Endothelial cell of umbilical vein (primary cell): ENCODE results near the gene KLHL1. TPM values are rescaled to one million over a fixed set of nuclear protein-coding genes. Genes with fewer than 3 reads are reported as not detected.

Experiments used
- BruUV-seq: library from RNA; stranded (reverse); fragments of 400-500 nt; replicated peaks from 2 replicates; lab custom pipeline; 2021; lab: Mats Ljungman, UMichigan
- CTCF ChIA-PET: fragments of 300-600, 350-600 bp; sonication (Branson Sonifier 250); formaldehyde crosslinking; loops from one replicate; lab custom pipeline; 2021; ENCODE audit warnings: antibody characterized with exemption, inconsistent platforms; lab: Charles Lee
- POLR2A ChIA-PET: fragments of 300-600, 350-600 bp; sonication (Branson Sonifier 250); formaldehyde crosslinking; loops from one replicate; lab custom pipeline; 2021; ENCODE audit warnings: antibody characterized with exemption, inconsistent platforms; lab: Charles Lee
- DNase-seq: peaks from one replicate; pipeline ENCODE4 v3.0.0-alpha.2; 2011; ENCODE audit warnings: low read depth, low spot score
- FAIRE-seq: peaks from 2 replicates; lab custom pipeline; 2011; peaks lifted over from hg19 to GRCh38; lab: Jason Lieb, UNC
- H2AFZ ChIP-seq: 2 replicates; pipeline ENCODE4 v1.6.0; 2012; ENCODE audit warnings: low read depth, low read length, control low read depth, inconsistent platforms
- H3K27ac ChIP-seq: 2 replicates; pipeline ENCODE4 v1.5.1; 2011; ENCODE audit warnings: low read depth, mild to moderate bottlenecking, control low read depth, low read length, moderate library complexity; ENCODE audit not compliant: insufficient read depth
- H3K27me3 ChIP-seq, 2 experiments: 2 replicates each; pipeline versions ENCODE4 v1.6.0 to v1.6.1; 2011; ENCODE audit warnings: low read length in 2 of 2, mixed read lengths in 1 of 2; ENCODE audit not compliant: control insufficient read depth in 2 of 2, insufficient read depth in 2 of 2
- H3K36me3 ChIP-seq, 2 experiments: 2 replicates in 1 of 2; 3 replicates in 1 of 2; pipeline ENCODE4 v1.5.1; 2011; ENCODE audit warnings: low read length in 2 of 2, mild to moderate bottlenecking in 1 of 2, moderate library complexity in 1 of 2; ENCODE audit not compliant: control insufficient read depth in 2 of 2, insufficient read depth in 2 of 2; ENCODE audit errors: extremely low read depth in 1 of 2
- H3K4me1 ChIP-seq: 3 replicates; pipeline ENCODE4 v1.5.1; 2011; ENCODE audit warnings: mild to moderate bottlenecking, low read length; ENCODE audit not compliant: control insufficient read depth, insufficient read depth; ENCODE audit errors: extremely low read depth
- H3K4me2 ChIP-seq: 2 replicates; pipeline ENCODE4 v1.6.1; 2011; ENCODE audit warnings: low read length, control low read depth, mixed read lengths; ENCODE audit not compliant: insufficient read depth
- H3K4me3 ChIP-seq, 3 experiments: fragments of 200-600 bp in 1 of 3; sonication (generic), shearing (Covaris generic) in 1 of 3; replicated peaks in 1 of 3; 2 replicates each; pipeline ENCODE4 v1.5.1; 2011 to 2016; ENCODE audit warnings: control low read depth in 3 of 3, low read length in 3 of 3, mild to moderate bottlenecking in 2 of 3, inconsistent platforms in 1 of 3, low read depth in 1 of 3, moderate library complexity in 1 of 3; ENCODE audit not compliant: insufficient read depth in 1 of 3
- H3K79me2 ChIP-seq: 2 replicates; pipeline ENCODE4 v1.6.0; 2012; ENCODE audit warnings: low read length, inconsistent platforms; ENCODE audit not compliant: control insufficient read depth, insufficient read depth
- H3K9ac ChIP-seq: replicated peaks from 2 replicates; pipeline ENCODE3; 2011; ENCODE audit warnings: low read length, control low read depth; ENCODE audit not compliant: insufficient read depth; ENCODE audit errors: extremely low read depth
- H3K9me1 ChIP-seq: replicated peaks from 3 replicates; pipeline ENCODE4 v1.6.0; 2011; ENCODE audit warnings: mild to moderate bottlenecking, low read length; ENCODE audit not compliant: control insufficient read depth, insufficient read depth; ENCODE audit errors: extremely low read depth
- H3K9me3 ChIP-seq: replicated peaks from 2 replicates; pipeline ENCODE4 v1.5.1; 2012; ENCODE audit warnings: low read length, inconsistent platforms; ENCODE audit not compliant: control insufficient read depth, insufficient read depth
- H4K20me1 ChIP-seq: replicated peaks from 2 replicates; pipeline ENCODE3; 2011; ENCODE audit warnings: mild to moderate bottlenecking, low read length; ENCODE audit not compliant: control insufficient read depth, insufficient read depth; ENCODE audit errors: extremely low read depth
- EZH2 ChIP-seq: IDR thresholded peaks from 2 replicates; pipeline ENCODE4 v1.6.1; 2012; ENCODE audit warnings: borderline replicate concordance, low read depth, mild to moderate bottlenecking, moderate library complexity, low read length, inconsistent platforms; ENCODE audit not compliant: severe bottlenecking
- FOS ChIP-seq: IDR thresholded peaks from 2 replicates; pipeline ENCODE4 v1.6.1; 2011; ENCODE audit warnings: mild to moderate bottlenecking, low read length, moderate library complexity, borderline replicate concordance; ENCODE audit not compliant: insufficient read depth
- GATA2 ChIP-seq: IDR thresholded peaks from 2 replicates; pipeline ENCODE4 v1.7.0; 2011; ENCODE audit warnings: low read depth, mild to moderate bottlenecking, moderate library complexity, mixed read lengths, low read length; ENCODE audit not compliant: insufficient read length, insufficient read depth
- JUN ChIP-seq: IDR thresholded peaks from 2 replicates; pipeline ENCODE4 v1.6.1; 2011; ENCODE audit warnings: borderline replicate concordance, low read depth; ENCODE audit not compliant: insufficient read length, insufficient read depth
- MYC ChIP-seq: IDR thresholded peaks from one replicate; pipeline ENCODE4 v1.6.1; 2011; ENCODE audit warnings: mild to moderate bottlenecking, low read depth, low read length
- POLR2A ChIP-seq: IDR thresholded peaks from 2 replicates; pipeline ENCODE4 v1.6.1; 2012; ENCODE audit warnings: low read depth, mild to moderate bottlenecking, control low read depth, low read length
- POLR2AphosphoS5 ChIP-seq: IDR thresholded peaks from 2 replicates; pipeline ENCODE4 v1.6.1; 2012; ENCODE audit warnings: low read depth, mild to moderate bottlenecking, control low read depth, low read length, moderate library complexity; ENCODE audit not compliant: insufficient read depth
- dilution Hi-C: fragments of 300-500 bp; cut with MboI; formaldehyde crosslinking; loops from one replicate; pipeline ENCODE4 v1.15.0; 2019; ENCODE audit warnings: low sequenced_read_pairs; ENCODE audit not compliant: extremely low pct_ligation_motif_present
- intact Hi-C: fragments of 100-400 bp; cut with micrococcal nuclease; formaldehyde crosslinking; loops from one replicate; pipeline ENCODE4 v1.10.0; 2022
- polyA plus RNA-seq, 4 experiments: library from polyadenylated mRNA; depleted of rRNA in 3 of 4; stranded (reverse) in 3 of 4; unstranded in 1 of 4; fragments of >200 nt; gene quantifications; 2 replicates each; pipeline versions ENCODE4 v1.2.1 to v1.2.3, GENCODE V29; 2011 to 2012; ENCODE audit warnings: missing spikeins in 1 of 4
- total RNA-seq: library from RNA; stranded (reverse); gene quantifications from 2 replicates; pipeline ENCODE4 v1.2.3, GENCODE V29; 2021
- TF ChIP-seq, protein P1 (sequence below), 2 donors: IDR thresholded peaks; 1 replicate in 1 of 2; 2 replicates in 1 of 2; pipeline ENCODE4 v1.5.1; 2011; ENCODE audit warnings: low read length in 2 of 2, mild to moderate bottlenecking in 2 of 2, moderate library complexity in 2 of 2, control low read depth in 1 of 2, inconsistent platforms in 1 of 2, low read depth in 1 of 2; ENCODE audit not compliant: insufficient read depth in 1 of 2; ENCODE audit errors: extremely low read depth in 1 of 2
- TF ChIP-seq, protein P2 (sequence below): IDR thresholded peaks from 2 replicates; pipeline ENCODE4 v1.6.1; 2011; ENCODE audit not compliant: insufficient read depth, insufficient read length

KLHL1 gene
- total and polyA plus RNA-seq, 2 donors (not counting 3 experiments of a cell fraction or from before 2014, with no cell fraction given) = not detected

DNA sequence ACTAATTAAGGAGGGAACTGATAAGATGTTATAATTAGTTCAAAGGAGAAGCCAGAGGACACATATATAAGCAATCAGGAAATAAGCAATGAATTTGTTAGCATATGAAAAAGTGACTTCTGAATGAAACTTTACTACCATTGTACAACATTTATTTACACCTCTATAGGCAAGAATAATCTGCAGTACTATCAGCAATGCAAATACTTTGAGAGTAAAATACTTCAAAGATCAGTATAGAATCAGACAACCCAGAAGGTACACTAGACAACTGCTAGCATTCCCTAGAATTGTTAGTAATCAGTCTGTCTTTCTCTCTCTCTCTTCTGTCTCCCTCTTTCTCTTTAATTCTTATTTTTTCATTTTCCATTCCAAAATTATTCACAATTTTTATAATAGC, 197.5 kb downstream of the KLHL1 start:
- Histone ChIP-seq H3K27ac (no peak overlapping the region), H3K79me2 (no peaks in the 10 kb centered on the region), H3K4me2 (no peak overlapping the region), H3K9ac (no peak overlapping the region), H3K9me1 (no peaks in the 10 kb centered on the region), H3K27me3 (no peaks in the 10 kb centered on the region), H3K36me3 (no peaks in the 10 kb centered on the region), H3K9me3 (no peaks in the 10 kb centered on the region), H2AFZ (no peak overlapping the region), H4K20me1 (no peaks in the 10 kb centered on the region), H3K4me1 (no peaks in the 10 kb centered on the region), H3K4me3 (no peak overlapping the region)
- intact Hi-C loops = no loop called here
- ChIA-PET CTCF (no interaction called here), POLR2A (no interaction called here)
- FAIRE-seq (no peak), DNase-seq (no peak)
- TF ChIP-seq EZH2 = no peak
- TF ChIP-seq, protein P1, sequence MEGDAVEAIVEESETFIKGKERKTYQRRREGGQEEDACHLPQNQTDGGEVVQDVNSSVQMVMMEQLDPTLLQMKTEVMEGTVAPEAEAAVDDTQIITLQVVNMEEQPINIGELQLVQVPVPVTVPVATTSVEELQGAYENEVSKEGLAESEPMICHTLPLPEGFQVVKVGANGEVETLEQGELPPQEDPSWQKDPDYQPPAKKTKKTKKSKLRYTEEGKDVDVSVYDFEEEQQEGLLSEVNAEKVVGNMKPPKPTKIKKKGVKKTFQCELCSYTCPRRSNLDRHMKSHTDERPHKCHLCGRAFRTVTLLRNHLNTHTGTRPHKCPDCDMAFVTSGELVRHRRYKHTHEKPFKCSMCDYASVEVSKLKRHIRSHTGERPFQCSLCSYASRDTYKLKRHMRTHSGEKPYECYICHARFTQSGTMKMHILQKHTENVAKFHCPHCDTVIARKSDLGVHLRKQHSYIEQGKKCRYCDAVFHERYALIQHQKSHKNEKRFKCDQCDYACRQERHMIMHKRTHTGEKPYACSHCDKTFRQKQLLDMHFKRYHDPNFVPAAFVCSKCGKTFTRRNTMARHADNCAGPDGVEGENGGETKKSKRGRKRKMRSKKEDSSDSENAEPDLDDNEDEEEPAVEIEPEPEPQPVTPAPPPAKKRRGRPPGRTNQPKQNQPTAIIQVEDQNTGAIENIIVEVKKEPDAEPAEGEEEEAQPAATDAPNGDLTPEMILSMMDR (IDR thresholded peaks at IDR 0.05; ENCODE audit: extremely low read depth in 1 of 2, insufficient read depth in 1 of 2, low read depth in 1 of 2, low read length in 2 of 2) = no peak
- TF ChIP-seq, protein P2, sequence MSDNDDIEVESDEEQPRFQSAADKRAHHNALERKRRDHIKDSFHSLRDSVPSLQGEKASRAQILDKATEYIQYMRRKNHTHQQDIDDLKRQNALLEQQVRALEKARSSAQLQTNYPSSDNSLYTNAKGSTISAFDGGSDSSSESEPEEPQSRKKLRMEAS = no peak
- no peak for TF ChIP-seq FOS
- TF ChIP-seq JUN = no peak
- TF ChIP-seq POLR2A = no peak
- TF ChIP-seq GATA2 = no peak
- TF ChIP-seq MYC = no peak
- TF ChIP-seq POLR2AphosphoS5 = no peak
- no TSS peak for BruUV-seq
- dilution Hi-C loops = no loop called here
